ENCODE data around the gene LZTR1. TPM values are rescaled to one million over a fixed set of nuclear protein-coding genes. Genes with fewer than 3 reads are reported as not detected.
A peak's percentile ranks its signal among the peaks of the same experiment; 100 is the strongest.
"Not testable (repeated sequence)": the region's sequence is repeated elsewhere in the genome, so short reads cannot be mapped to it uniquely, and the experiment has no call there.

LZTR1 gene
- total and polyA plus RNA-seq, 10 of the 15 experiments (the other 5 are each of a cell fraction or from before 2014, with no cell fraction given) = 0.82 to 50.3 (median 19.3) TPM

GRCh38 chr22:20981787-20982562 is at the start of gene LZTR1 (continued):
- TF ChIP-seq, protein P1, sequence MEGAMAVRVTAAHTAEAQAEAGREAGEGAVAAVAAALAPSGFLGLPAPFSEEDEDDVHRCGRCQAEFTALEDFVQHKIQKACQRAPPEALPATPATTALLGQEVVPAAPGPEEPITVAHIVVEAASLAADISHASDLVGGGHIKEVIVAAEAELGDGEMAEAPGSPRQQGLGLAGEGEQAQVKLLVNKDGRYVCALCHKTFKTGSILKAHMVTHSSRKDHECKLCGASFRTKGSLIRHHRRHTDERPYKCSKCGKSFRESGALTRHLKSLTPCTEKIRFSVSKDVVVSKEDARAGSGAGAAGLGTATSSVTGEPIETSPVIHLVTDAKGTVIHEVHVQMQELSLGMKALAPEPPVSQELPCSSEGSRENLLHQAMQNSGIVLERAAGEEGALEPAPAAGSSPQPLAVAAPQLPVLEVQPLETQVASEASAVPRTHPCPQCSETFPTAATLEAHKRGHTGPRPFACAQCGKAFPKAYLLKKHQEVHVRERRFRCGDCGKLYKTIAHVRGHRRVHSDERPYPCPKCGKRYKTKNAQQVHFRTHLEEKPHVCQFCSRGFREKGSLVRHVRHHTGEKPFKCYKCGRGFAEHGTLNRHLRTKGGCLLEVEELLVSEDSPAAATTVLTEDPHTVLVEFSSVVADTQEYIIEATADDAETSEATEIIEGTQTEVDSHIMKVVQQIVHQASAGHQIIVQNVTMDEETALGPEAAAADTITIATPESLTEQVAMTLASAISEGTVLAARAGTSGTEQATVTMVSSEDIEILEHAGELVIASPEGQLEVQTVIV (IDR thresholded peaks at IDR 0.05; ENCODE audit: borderline replicate concordance, partially characterized antibody) = peak; percentile 43

- WGBS (ENCODE audit: insufficient coverage, insufficient replicate concordance, low lambda C conversion rate, missing lambda C conversion rate) = 83% methylated on average over 7 of the region's 7 CpGs
- Histone ChIP-seq H3K79me2 (ENCODE audit: control insufficient read depth, insufficient read depth, low read length) (peaks cover 77% of the 10 kb centered on the region), H3K4me1 (ENCODE audit: control insufficient read depth, insufficient read depth, low read length) (no peaks in the 10 kb centered on the region), H4K20me1 (ENCODE audit: control insufficient read depth, insufficient read depth) (peaks cover 8% of the 10 kb centered on the region; the same call in 1 of the 2 replicates), H3K4me2 (ENCODE audit: control insufficient read depth, insufficient read depth) (no peak overlapping the region), H3K9me3 (replicated peaks; ENCODE audit: control insufficient read depth, insufficient read depth, low read length) (no peaks in the 10 kb centered on the region), H2AFZ (ENCODE audit: control insufficient read depth, low read depth, low read length) (no peak overlapping the region), H3K9ac (ENCODE audit: control insufficient read depth, insufficient read depth, low read length) (no peak overlapping the region), H3K36me3 (ENCODE audit: control insufficient read depth in 2 of 2, insufficient read depth in 2 of 2, low read length in 1 of 2) (peaks cover 14 to 30% of the 10 kb centered on the region in 2 experiments), H3K27ac (ENCODE audit: control insufficient read depth, insufficient read depth) (no peak overlapping the region), H3K4me3 (no peak overlapping the region), H3K27me3 (replicated peaks in 1 of 2; ENCODE audit: control insufficient read depth in 2 of 2, insufficient read depth in 2 of 2, low read length in 1 of 2) (no peaks in the 10 kb centered on the region)
- ATAC-seq (no peak), DNase-seq (ENCODE audit: low read depth, low spot score) (no peak), FAIRE-seq (no peak)
- TF ChIP-seq EGR1 (IDR thresholded peaks at IDR 0.05; ENCODE audit: borderline replicate concordance in 1 of 2, low read depth in 2 of 2, low read length in 2 of 2) = no peak
- TF ChIP-seq SIN3A (IDR thresholded peaks at IDR 0.05; ENCODE audit: low read depth, low read length) = no peak
- TF ChIP-seq JUND (IDR thresholded peaks at IDR 0.05; ENCODE audit: low read depth, low read length) = no peak
- TF ChIP-seq CHD1 (IDR thresholded peaks at IDR 0.05; ENCODE audit: low read depth, low read length) = no peak
- no peak for TF ChIP-seq CREM (IDR thresholded peaks at IDR 0.05; ENCODE audit: low read depth)
- no TSS peak for BruUV-seq (replicated peaks)
- intact Hi-C loops (cut with micrococcal nuclease; ENCODE audit: unreplicated experiment) = no loop called here
- SMC1A ChIA-PET (ENCODE audit: uncharacterized antibody, unreplicated experiment) = no interaction called here
- RAD21 ChIA-PET (ENCODE audit: unreplicated experiment) = no interaction called here
- POLR2A ChIA-PET = interaction anchor here (0.6 kb wide), 2 partner anchors 21 to 63 kb away, joined by 3 to 7 read pairs; no protein-coding TSS in a partner anchor
- in situ Hi-C loops (cut with MboI) = no loop called here
- CTCF ChIA-PET = interaction anchor here (0.6 kb wide), 1 partner anchor 19 kb away, joined by 3 read pairs; no protein-coding TSS in a partner anchor
Measured at GRCh38 chr22:20933910-20934309, 48.2 kb upstream of the LZTR1 start.

- H3K4me2 ChIP-seq (ENCODE audit: control insufficient read depth, insufficient read depth); ATAC-seq; SMC1A ChIA-PET (ENCODE audit: uncharacterized antibody, unreplicated experiment); CTCF ChIA-PET; H2AFZ ChIP-seq (ENCODE audit: control insufficient read depth, low read depth, low read length); in situ Hi-C loops (cut with MboI); BruUV-seq (replicated peaks); H3K4me1 ChIP-seq (ENCODE audit: control insufficient read depth, insufficient read depth, low read length); H3K27me3 ChIP-seq (replicated peaks in 1 of 2; ENCODE audit: control insufficient read depth in 2 of 2, insufficient read depth in 2 of 2, low read length in 1 of 2); H3K4me3 ChIP-seq; RAD21 ChIA-PET (ENCODE audit: unreplicated experiment); DNase-seq (ENCODE audit: low read depth, low spot score); H3K27ac ChIP-seq (ENCODE audit: control insufficient read depth, insufficient read depth); intact Hi-C loops (cut with micrococcal nuclease; ENCODE audit: unreplicated experiment); FAIRE-seq; H3K9me3 ChIP-seq (replicated peaks; ENCODE audit: control insufficient read depth, insufficient read depth, low read length); H3K9ac ChIP-seq (ENCODE audit: control insufficient read depth, insufficient read depth, low read length): not testable (repeated sequence)
- Histone ChIP-seq H3K79me2 (ENCODE audit: control insufficient read depth, insufficient read depth, low read length) (peaks cover 77% of the 10 kb centered on the region), H4K20me1 (ENCODE audit: control insufficient read depth, insufficient read depth) (peaks cover 10% of the 10 kb centered on the region; the same call in 1 of the 2 replicates), H3K36me3 (ENCODE audit: control insufficient read depth in 2 of 2, insufficient read depth in 2 of 2, low read length in 1 of 2) (peaks cover 15 to 30% of the 10 kb centered on the region in 2 experiments)
- WGBS (ENCODE audit: insufficient coverage, insufficient replicate concordance, low lambda C conversion rate, missing lambda C conversion rate) = 84% methylated on average over 9 of the region's 9 CpGs
- POLR2A ChIA-PET = interaction anchor here (0.7 kb wide), 1 partner anchor 425 kb away, joined by 6 read pairs; no protein-coding TSS in a partner anchor
Measured at GRCh38 chr22:20935049-20935448, 47.0 kb upstream of the LZTR1 start.
